ENCODE results near the gene WNT9A. TPM values are rescaled to one million over a fixed set of nuclear protein-coding genes. Genes with fewer than 3 reads are reported as not detected.

WNT9A gene
- total RNA-seq, 1 experiment from 2014 or later: 0.24 TPM

DNA sequence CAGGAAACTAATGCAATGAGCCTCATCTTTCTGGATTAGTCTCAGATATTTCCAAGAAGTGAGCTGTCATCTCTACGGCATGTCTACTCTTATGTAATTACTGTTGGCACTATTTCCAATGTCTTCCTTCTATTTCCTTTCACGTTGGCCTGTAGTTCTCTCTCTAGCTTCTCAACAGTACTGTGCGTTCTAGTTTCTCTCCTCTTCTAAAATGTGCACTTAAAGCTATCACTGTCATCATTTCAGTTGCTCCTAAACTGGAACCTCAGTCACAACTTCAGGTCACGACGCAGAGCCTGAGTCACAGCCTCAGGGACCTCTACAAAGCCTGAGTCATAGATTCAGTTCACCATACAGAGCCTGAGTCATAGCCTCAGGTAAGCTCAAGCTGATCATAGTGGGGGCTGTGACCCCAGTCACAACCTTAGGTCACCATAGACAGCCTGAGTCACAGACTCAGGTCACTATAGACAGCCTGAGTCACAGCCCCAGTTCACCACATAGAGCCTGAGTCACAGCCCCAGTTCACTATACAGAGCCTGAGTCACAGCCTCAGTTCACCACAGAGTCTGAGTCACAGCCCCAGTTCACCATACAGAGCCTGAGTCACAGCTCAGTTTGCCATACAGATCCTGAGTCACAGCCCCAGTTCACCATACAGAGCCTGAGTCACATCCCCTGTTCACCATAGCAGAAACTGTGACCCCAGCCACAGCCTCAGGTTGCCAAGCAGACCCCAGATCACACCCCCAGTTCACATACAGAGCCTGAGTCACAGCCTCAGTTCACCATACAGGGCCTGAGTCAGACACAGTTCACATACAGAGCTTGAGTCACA lies 13.0 kb downstream of the WNT9A start:
- Mint-ChIP-seq H3K9me3 (ENCODE audit: low read depth, unreplicated experiment) (peaks cover 21% of the 10 kb centered on the region), H3K36me3 (ENCODE audit: insufficient read depth, unreplicated experiment) (no peaks in the 10 kb centered on the region), H3K4me1 (ENCODE audit: low read depth, unreplicated experiment) (no peaks in the 10 kb centered on the region), H3K4me3 (ENCODE audit: low read depth, unreplicated experiment) (no peak overlapping the region), H3K27ac (ENCODE audit: unreplicated experiment) (no peak overlapping the region), H3K27me3 (ENCODE audit: unreplicated experiment) (peaks cover 31% of the 10 kb centered on the region)
- no peak for DNase-seq
- TF ChIP-seq, protein P1, sequence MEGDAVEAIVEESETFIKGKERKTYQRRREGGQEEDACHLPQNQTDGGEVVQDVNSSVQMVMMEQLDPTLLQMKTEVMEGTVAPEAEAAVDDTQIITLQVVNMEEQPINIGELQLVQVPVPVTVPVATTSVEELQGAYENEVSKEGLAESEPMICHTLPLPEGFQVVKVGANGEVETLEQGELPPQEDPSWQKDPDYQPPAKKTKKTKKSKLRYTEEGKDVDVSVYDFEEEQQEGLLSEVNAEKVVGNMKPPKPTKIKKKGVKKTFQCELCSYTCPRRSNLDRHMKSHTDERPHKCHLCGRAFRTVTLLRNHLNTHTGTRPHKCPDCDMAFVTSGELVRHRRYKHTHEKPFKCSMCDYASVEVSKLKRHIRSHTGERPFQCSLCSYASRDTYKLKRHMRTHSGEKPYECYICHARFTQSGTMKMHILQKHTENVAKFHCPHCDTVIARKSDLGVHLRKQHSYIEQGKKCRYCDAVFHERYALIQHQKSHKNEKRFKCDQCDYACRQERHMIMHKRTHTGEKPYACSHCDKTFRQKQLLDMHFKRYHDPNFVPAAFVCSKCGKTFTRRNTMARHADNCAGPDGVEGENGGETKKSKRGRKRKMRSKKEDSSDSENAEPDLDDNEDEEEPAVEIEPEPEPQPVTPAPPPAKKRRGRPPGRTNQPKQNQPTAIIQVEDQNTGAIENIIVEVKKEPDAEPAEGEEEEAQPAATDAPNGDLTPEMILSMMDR (IDR thresholded peaks at IDR 0.05; ENCODE audit: unreplicated experiment): no peak
- no TSS peak for BruUV-seq (replicated peaks)
- intact Hi-C loops (cut with micrococcal nuclease; ENCODE audit: unreplicated experiment): no loop called here
- CTCF ChIA-PET: no interaction called here

DNA sequence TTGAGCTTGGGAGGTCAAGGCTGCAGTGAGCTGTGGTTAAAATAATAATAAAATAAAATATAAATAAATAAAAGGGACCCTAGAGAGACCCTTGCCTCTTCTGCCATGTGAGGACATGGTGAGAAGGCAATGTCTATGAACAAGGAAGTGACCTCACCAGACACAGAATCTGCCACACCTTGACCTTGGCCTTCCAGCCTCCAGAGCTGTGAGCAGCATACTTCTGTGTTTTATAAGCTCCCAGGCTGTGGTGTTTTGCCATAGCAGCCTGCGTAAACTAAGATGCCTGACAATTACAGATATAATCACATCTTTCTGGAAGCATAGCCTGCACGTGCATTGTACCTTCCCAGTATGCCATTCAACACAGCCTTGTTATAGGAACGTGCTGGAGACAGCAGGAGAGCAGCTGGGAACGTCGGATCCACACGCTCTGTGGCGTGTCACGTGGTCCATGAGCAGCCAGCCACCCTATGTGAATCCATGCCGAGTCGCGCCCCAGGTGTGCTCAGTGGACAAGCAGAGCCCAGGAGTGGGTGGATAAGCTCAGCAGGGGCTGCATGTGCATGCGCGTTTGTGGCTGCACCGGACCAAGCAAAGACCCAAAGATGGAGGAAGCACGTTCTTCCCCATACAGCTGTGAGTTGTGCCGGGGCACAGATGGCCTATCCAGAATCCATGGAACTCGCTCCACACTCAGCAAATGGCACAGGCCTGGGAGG lies 17.8 kb downstream of the WNT9A start:
- Mint-ChIP-seq H3K4me3 (ENCODE audit: low read depth, unreplicated experiment) (no peak overlapping the region), H3K36me3 (ENCODE audit: insufficient read depth, unreplicated experiment) (no peaks in the 10 kb centered on the region), H3K27me3 (ENCODE audit: unreplicated experiment) (peaks cover 47% of the 10 kb centered on the region), H3K4me1 (ENCODE audit: low read depth, unreplicated experiment) (no peaks in the 10 kb centered on the region), H3K27ac (ENCODE audit: unreplicated experiment) (no peak overlapping the region), H3K9me3 (ENCODE audit: low read depth, unreplicated experiment) (peaks cover 7% of the 10 kb centered on the region)
- intact Hi-C loops (cut with micrococcal nuclease; ENCODE audit: unreplicated experiment): no loop called here
- TF ChIP-seq, protein P1 (IDR thresholded peaks at IDR 0.05; ENCODE audit: unreplicated experiment): no peak
- BruUV-seq (replicated peaks): no TSS peak
- no peak for DNase-seq
- CTCF ChIA-PET: no interaction called here

DNA sequence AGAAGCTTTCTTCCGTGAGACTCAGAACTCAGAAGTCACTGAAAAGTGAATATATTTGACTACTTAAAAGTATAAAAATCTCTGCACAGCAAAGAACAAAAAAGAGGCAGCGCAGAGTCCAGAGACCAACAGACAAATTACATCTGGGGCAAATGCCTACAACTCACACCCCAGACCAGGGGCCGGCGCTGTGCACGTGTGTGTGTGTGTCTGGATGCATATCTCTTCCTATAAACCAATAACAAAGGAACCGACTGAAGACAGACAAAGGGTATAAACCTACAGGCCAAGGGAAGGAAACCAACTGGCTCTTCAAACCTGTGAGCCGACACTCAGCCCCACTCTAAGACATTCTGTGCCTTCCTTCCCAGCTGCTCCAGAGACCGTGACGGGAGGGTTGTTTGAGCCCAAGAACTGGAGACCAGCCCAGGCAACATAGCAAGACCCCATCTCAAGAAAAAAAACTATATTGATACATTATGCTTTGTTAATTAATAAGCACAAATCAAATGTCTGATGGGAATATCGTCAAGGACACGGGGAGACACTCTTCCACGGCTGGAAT lies 18.8 kb downstream of the WNT9A start:
- Mint-ChIP-seq H3K4me1 (ENCODE audit: low read depth, unreplicated experiment) (no peaks in the 10 kb centered on the region), H3K36me3 (ENCODE audit: insufficient read depth, unreplicated experiment) (no peaks in the 10 kb centered on the region), H3K9me3 (ENCODE audit: low read depth, unreplicated experiment) (peaks cover 3% of the 10 kb centered on the region), H3K27ac (ENCODE audit: unreplicated experiment) (no peak overlapping the region), H3K4me3 (ENCODE audit: low read depth, unreplicated experiment) (no peak overlapping the region), H3K27me3 (ENCODE audit: unreplicated experiment) (peaks cover 37% of the 10 kb centered on the region)
- no peak for DNase-seq
- CTCF ChIA-PET: no interaction called here
- intact Hi-C loops (cut with micrococcal nuclease; ENCODE audit: unreplicated experiment): no loop called here
- TF ChIP-seq, protein P1 (IDR thresholded peaks at IDR 0.05; ENCODE audit: unreplicated experiment): no peak
- no TSS peak for BruUV-seq (replicated peaks)

DNA sequence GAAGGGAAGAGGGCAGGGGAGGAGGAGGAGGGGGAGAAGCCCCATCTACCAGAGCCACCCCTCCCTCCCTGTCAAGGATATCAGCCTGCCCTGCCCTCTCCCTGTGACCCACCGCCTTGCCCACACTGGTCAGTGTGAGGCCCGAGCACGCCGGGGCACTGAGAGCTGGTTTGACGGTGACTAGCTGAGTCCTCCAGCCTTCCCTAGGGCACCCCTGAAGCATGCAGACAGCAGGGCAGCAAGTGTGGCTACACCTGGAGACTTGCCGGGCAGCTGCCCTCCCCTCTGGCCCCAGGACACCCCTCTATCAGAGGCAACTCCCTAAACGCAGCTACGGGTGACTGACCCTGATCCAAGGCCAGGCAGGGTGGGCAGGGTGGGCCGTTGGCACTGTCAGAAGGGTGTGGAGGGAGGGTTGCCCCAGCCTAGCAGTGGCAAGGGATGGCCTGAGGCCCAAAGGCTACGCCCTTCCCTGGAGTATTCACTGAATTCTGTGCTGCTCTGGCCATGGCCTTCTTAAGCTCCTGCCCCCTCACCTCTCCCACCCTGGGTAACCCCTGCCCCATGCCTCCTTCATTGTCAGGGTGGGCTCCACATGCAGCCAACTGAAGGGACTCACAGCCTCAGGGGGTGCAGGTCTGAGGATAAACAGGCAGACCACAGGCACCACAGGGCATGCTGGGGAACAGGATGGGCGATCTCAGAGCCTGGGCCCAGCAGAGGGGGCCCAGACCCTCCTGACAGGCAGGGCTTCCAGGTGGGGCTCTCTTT lies 19.6 kb downstream of the WNT9A start:
- Mint-ChIP-seq H3K27ac (ENCODE audit: unreplicated experiment) (no peak overlapping the region), H3K36me3 (ENCODE audit: insufficient read depth, unreplicated experiment) (no peaks in the 10 kb centered on the region), H3K27me3 (ENCODE audit: unreplicated experiment) (peaks cover 36% of the 10 kb centered on the region), H3K4me1 (ENCODE audit: low read depth, unreplicated experiment) (no peaks in the 10 kb centered on the region), H3K4me3 (ENCODE audit: low read depth, unreplicated experiment) (no peak overlapping the region), H3K9me3 (ENCODE audit: low read depth, unreplicated experiment) (peaks cover 3% of the 10 kb centered on the region)
- TF ChIP-seq, protein P1 (IDR thresholded peaks at IDR 0.05; ENCODE audit: unreplicated experiment): no peak
- CTCF ChIA-PET: interaction anchor here (0.6 kb wide), 1 partner anchor 11 kb away, joined by 4 read pairs; no protein-coding TSS in a partner anchor
- intact Hi-C loops (cut with micrococcal nuclease; ENCODE audit: unreplicated experiment): no loop called here
- DNase-seq: no peak
- BruUV-seq (replicated peaks): no TSS peak
